ENCODE measurements around the gene MLPH. TPM values are rescaled to one million over a fixed set of nuclear protein-coding genes. Genes with fewer than 3 reads are reported as not detected.

The MLPH gene
- 1 to 10 TPM in 1 of 7 donors, under 1 TPM in 3, not detected in 3; 0.29 to 1.4 (median 0.52) TPM for total RNA-seq
- 1 to 10 TPM in 1 of 3 donors, under 1 TPM in 2; 0.09 to 1.4 (median 0.26) TPM for polyA plus RNA-seq
- long read RNA-seq, donor 1 = 0 reads
- long read RNA-seq, donor 2 = 0 reads

GRCh38 chr2:237486819-237487448 lies at the start of gene MLPH:
MLPH (plus strand) TSS chr2:237487251; CDS start chr2:237493427, 6,176 bp downstream.
- Histone ChIP-seq H3K27ac (no peak within 1 kb of the TSS), H3K4me3 (peak within 1 kb of the TSS in 5 of 8 donors; percentile 1 to 47 (median 9)), H3K4me1 (peaks cover 0 to 17% (median 12%) of the 10 kb centered on the region in 6 donors), H3K27me3 (replicated peaks in 1 of 7) (peaks cover 3 to 95% (median 36%) of the 10 kb centered on the region in 7 donors), H3K9me3 (peaks cover 0 to 21% (median 15%) of the 10 kb centered on the region in 8 donors), H3K36me3 (no peaks in the 10 kb centered on the region)
- intact Hi-C loops (cut with DNase I; ENCODE audit: low total_unique reads) = no loop called here
- TF ChIP-seq POLR2A (IDR thresholded peaks at IDR 0.05) = no peak
- no peak for TF ChIP-seq CTCF (IDR thresholded peaks at IDR 0.05 in 8 of 11, conservative IDR thresholded peaks at IDR 0.05 in 3 of 11)
- TF ChIP-seq POLR2AphosphoS5 (IDR thresholded peaks at IDR 0.05) = no peak
- WGBS, 5 donors = 2 to 5% (median 4%) methylated on average over 24 to 63 of the region's 63 CpGs
- DNase-seq = peak; percentile 68

- H3K27me3 ChIP-seq (replicated peaks in 1 of 7) = peaks cover 0 to 63% (median 11%) of the 10 kb centered on the region in 7 donors
- intact Hi-C loops (cut with DNase I; ENCODE audit: low total_unique reads) = no loop called here
- H3K27ac ChIP-seq = no peak overlapping the region
- no peaks in the 10 kb centered on the region for H3K36me3 ChIP-seq
- WGBS, 5 donors = 77 to 87% (median 81%) methylated on average over 3 to 5 of the region's 5 CpGs
- peaks cover 5 to 60% (median 32%) of the 10 kb centered on the region in 6 donors for H3K4me1 ChIP-seq
- DNase-seq = no peak
- TF ChIP-seq POLR2A (IDR thresholded peaks at IDR 0.05) (no peak), POLR2AphosphoS5 (IDR thresholded peaks at IDR 0.05) (no peak), CTCF (IDR thresholded peaks at IDR 0.05 in 8 of 11, conservative IDR thresholded peaks at IDR 0.05 in 3 of 11) (no peak)
- H3K4me3 ChIP-seq = no peak overlapping the region
- peaks cover 0 to 10% (median 0%) of the 10 kb centered on the region in 8 donors for H3K9me3 ChIP-seq
These were observed 49.5 kb upstream of the MLPH start for GRCh38 chr2:237437566-237437965.

- peaks cover 0 to 63% (median 11%) of the 10 kb centered on the region in 7 donors for H3K27me3 ChIP-seq (replicated peaks in 1 of 7)
- H3K4me1 ChIP-seq = peaks cover 5 to 53% (median 25%) of the 10 kb centered on the region in 6 donors
- no peak for DNase-seq
- no peak overlapping the region for H3K27ac ChIP-seq
- TF ChIP-seq CTCF (IDR thresholded peaks at IDR 0.05 in 8 of 11, conservative IDR thresholded peaks at IDR 0.05 in 3 of 11) = no peak
- TF ChIP-seq POLR2AphosphoS5 (IDR thresholded peaks at IDR 0.05) = no peak
- TF ChIP-seq POLR2A (IDR thresholded peaks at IDR 0.05) = no peak
- H3K36me3 ChIP-seq = no peaks in the 10 kb centered on the region
- peaks cover 0 to 10% (median 0%) of the 10 kb centered on the region in 8 donors for H3K9me3 ChIP-seq
- intact Hi-C loops (cut with DNase I; ENCODE audit: low total_unique reads) = no loop called here
- no peak overlapping the region for H3K4me3 ChIP-seq
- 51 to 63% (median 58%) methylated on average over 8 of the region's 8 CpGs for WGBS, 5 donors
These were observed 48.7 kb upstream of the MLPH start for GRCh38 chr2:237438080-237438940.
